Measurements from ENCODE around the gene POU6F2.

- TF ChIP-seq EZH2 (IDR thresholded peaks at IDR 0.05; ENCODE audit: insufficient read depth, poor library complexity, severe bottlenecking) (no peak), EZH2phosphoT487 (IDR thresholded peaks at IDR 0.05; ENCODE audit: insufficient read depth, low read depth) (no peak)
These were observed 107.5 kb downstream of the POU6F2 start for GRCh38 chr7:39085189-39085588.
